Stimulated activated CD8-positive, alpha-beta memory T cell treated with anti-CD3 and anti-CD28 coated beads, Interleukin-4, amount 100 ng/mL, for 48 hours (primary cell): ENCODE results near the gene ZFYVE28.
"Not testable (repeated sequence)": the region's sequence is repeated elsewhere in the genome, so short reads cannot be mapped to it uniquely, and the experiment has no call there.

ENCODE experiments used
- DNase-seq: peaks from one replicate; pipeline ENCODE4 v3.0.0-alpha.2; 2020

ZFYVE28 gene

GRCh38 chr4:2388429-2389182, 29.8 kb downstream of the ZFYVE28 start:
- no peak for DNase-seq

- DNase-seq: no peak
Measured at GRCh38 chr4:2387829-2388228, 30.6 kb downstream of the ZFYVE28 start.

- DNase-seq: no peak
Measured at GRCh38 chr4:2387218-2387617, 31.2 kb downstream of the ZFYVE28 start.

GRCh38 chr4:2386717-2387116, 31.7 kb downstream of the ZFYVE28 start:
- no peak for DNase-seq

- no peak for DNase-seq
Measured at GRCh38 chr4:2385516-2385915, 32.9 kb downstream of the ZFYVE28 start.

- no peak for DNase-seq
Measured at GRCh38 chr4:2384245-2384644, 34.2 kb downstream of the ZFYVE28 start.

- DNase-seq: no peak
Measured at GRCh38 chr4:2383760-2384159, 34.7 kb downstream of the ZFYVE28 start.

- DNase-seq: not testable (repeated sequence)
Measured at GRCh38 chr4:2383220-2383631, 35.2 kb downstream of the ZFYVE28 start.

GRCh38 chr4:2382769-2383202, 35.7 kb downstream of the ZFYVE28 start:
- DNase-seq: not testable (repeated sequence)

GRCh38 chr4:2380589-2380988, 37.9 kb downstream of the ZFYVE28 start:
- DNase-seq: not testable (repeated sequence)

GRCh38 chr4:2378898-2379297, 39.5 kb downstream of the ZFYVE28 start:
- no peak for DNase-seq

GRCh38 chr4:2378401-2378800, 40.0 kb downstream of the ZFYVE28 start:
- no peak for DNase-seq

- DNase-seq: no peak
Measured at GRCh38 chr4:2377241-2377640, 41.2 kb downstream of the ZFYVE28 start.

- DNase-seq: no peak
Measured at GRCh38 chr4:2375427-2375826, 43.0 kb downstream of the ZFYVE28 start.

- no peak for DNase-seq
Measured at GRCh38 chr4:2373532-2373931, 44.9 kb downstream of the ZFYVE28 start.

GRCh38 chr4:2372488-2373030, 45.9 kb downstream of the ZFYVE28 start:
- no peak for DNase-seq

GRCh38 chr4:2371765-2372487, 46.5 kb downstream of the ZFYVE28 start:
- no peak for DNase-seq

- DNase-seq: no peak
Measured at GRCh38 chr4:2370597-2371320, 47.7 kb downstream of the ZFYVE28 start.

GRCh38 chr4:2368746-2369437, 49.6 kb downstream of the ZFYVE28 start:
- DNase-seq: no peak

GRCh38 chr4:2367626-2368025, 50.8 kb downstream of the ZFYVE28 start:
- DNase-seq: no peak

- no peak for DNase-seq
Measured at GRCh38 chr4:2366252-2367192, 51.9 kb downstream of the ZFYVE28 start.

- no peak for DNase-seq
Measured at GRCh38 chr4:2365913-2366210, 52.6 kb downstream of the ZFYVE28 start.
